ENCODE measurements around the gene SPDYE1. TPM values are rescaled to one million over a fixed set of nuclear protein-coding genes. Genes with fewer than 3 reads are reported as not detected.
"Not testable (repeated sequence)": the region's sequence is repeated elsewhere in the genome, so short reads cannot be mapped to it uniquely, and the experiment has no call there.

SPDYE1 gene
- total and polyA plus RNA-seq, 2 of the 13 experiments (the other 11 are each of a cell fraction or from before 2014, with no cell fraction given): not detected

DNA sequence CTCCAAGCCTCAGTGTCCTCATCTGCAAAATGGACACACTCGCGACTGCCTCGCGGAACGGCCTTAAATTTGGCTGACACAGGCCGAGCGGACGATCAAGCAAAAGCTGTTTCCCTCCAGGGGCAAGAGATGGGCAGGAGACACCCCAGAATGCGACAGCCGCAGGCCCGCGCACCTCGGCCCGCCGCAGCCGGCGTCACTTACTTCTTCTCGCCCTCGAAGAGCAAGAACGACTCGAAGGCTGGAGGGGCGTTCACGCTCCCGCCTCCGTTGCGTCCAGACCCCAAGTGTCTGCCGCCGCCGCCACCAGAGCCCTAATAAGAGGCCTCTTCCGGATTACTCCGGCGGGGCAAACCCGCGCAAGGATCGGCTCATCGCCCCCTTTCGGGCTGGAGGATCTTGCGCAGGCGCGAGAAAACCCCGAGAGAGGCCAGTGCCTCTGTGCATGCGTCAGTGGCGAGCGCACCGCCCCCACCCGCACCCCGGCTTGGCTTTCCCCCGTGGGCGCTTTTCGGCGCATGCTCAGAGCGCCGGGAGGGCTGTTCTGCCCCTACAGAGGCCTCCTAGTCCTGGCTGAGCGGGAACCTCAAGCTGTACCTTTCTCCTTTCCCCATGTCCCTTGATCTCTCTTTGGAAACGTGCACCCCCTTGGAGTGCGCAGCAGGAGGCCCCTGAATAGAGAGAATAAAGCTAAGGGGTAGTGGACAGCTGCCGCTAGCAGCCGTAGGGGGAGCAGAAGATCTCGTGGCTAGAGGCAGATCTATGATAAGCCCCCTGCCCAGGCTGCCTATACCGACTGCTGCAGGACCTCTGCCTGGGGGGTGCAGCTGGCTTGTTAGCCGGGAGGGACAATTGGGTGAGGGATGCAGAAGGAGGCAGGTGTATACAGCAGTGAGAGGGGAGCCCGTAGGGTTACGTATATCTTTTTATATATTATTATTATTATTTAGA is 21.4 kb downstream of the SPDYE1 start (continued):
- TF ChIP-seq SP5 (CRISPR knock-in tag; IDR thresholded peaks at IDR 0.05; ENCODE audit: borderline replicate concordance, low read depth) (peak; percentile 21; the same call in 1 of the 2 replicates), CBFB (CRISPR knock-in tag; IDR thresholded peaks at IDR 0.05) (peak; percentile 65; the same call in 1 of the 2 replicates), TGIF2 (CRISPR knock-in tag; IDR thresholded peaks at IDR 0.05) (0 out of 2 replicates have a peak, but pooled peaks have one; percentile 35), CCDC6 (CRISPR knock-in tag; IDR thresholded peaks at IDR 0.05) (peak; percentile 71), HNRNPLL (IDR thresholded peaks at IDR 0.05; ENCODE audit: low read depth, low read length, poor library complexity, severe bottlenecking) (peak; percentile 60), BCL6 (CRISPR knock-in tag; IDR thresholded peaks at IDR 0.05) (peak; percentile 45; the same call in 1 of the 2 replicates), POLR2AphosphoS5 (IDR thresholded peaks at IDR 0.05; ENCODE audit: low read depth, low read length) (peak; percentile 50), ZMAT3 (CRISPR knock-in tag; conservative IDR thresholded peaks at IDR 0.05) (0 out of 2 replicates have a peak, but pooled peaks have one; percentile 38), SMAD3 (CRISPR knock-in tag; IDR thresholded peaks at IDR 0.05) (peak; percentile 84; the same call in 1 of the 2 replicates), PHF8 (CRISPR knock-in tag; IDR thresholded peaks at IDR 0.05) (peak; percentile 92), SP1 (CRISPR knock-in tag; IDR thresholded peaks at IDR 0.05) (peak; percentile 38), PHF5A (CRISPR knock-in tag; IDR thresholded peaks at IDR 0.05; ENCODE audit: low read depth, unreplicated experiment) (peak; percentile 55)
- TF ChIP-seq, protein P1, sequence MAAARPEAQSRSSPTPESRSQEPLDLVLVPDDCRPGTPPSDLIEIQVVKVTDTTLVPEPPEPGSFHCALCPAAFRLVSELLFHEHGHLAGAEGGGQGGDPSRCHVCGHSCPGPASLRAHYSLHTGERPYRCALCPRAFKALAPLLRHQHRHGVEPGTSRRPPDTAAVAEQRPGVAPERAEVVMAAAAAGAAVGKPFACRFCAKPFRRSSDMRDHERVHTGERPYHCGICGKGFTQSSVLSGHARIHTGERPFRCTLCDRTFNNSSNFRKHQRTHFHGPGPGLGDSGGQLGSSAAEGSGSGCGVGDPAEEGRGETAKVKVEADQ (CRISPR knock-in tag; IDR thresholded peaks at IDR 0.05; ENCODE audit: borderline replicate concordance): peak; percentile 60; the same call in 1 of the 2 replicates
- TF ChIP-seq, protein P2, sequence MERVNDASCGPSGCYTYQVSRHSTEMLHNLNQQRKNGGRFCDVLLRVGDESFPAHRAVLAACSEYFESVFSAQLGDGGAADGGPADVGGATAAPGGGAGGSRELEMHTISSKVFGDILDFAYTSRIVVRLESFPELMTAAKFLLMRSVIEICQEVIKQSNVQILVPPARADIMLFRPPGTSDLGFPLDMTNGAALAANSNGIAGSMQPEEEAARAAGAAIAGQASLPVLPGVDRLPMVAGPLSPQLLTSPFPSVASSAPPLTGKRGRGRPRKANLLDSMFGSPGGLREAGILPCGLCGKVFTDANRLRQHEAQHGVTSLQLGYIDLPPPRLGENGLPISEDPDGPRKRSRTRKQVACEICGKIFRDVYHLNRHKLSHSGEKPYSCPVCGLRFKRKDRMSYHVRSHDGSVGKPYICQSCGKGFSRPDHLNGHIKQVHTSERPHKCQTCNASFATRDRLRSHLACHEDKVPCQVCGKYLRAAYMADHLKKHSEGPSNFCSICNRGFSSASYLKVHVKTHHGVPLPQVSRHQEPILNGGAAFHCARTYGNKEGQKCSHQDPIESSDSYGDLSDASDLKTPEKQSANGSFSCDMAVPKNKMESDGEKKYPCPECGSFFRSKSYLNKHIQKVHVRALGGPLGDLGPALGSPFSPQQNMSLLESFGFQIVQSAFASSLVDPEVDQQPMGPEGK (CRISPR knock-in tag; IDR thresholded peaks at IDR 0.05): peak; percentile 70
- TF ChIP-seq, protein P3, sequence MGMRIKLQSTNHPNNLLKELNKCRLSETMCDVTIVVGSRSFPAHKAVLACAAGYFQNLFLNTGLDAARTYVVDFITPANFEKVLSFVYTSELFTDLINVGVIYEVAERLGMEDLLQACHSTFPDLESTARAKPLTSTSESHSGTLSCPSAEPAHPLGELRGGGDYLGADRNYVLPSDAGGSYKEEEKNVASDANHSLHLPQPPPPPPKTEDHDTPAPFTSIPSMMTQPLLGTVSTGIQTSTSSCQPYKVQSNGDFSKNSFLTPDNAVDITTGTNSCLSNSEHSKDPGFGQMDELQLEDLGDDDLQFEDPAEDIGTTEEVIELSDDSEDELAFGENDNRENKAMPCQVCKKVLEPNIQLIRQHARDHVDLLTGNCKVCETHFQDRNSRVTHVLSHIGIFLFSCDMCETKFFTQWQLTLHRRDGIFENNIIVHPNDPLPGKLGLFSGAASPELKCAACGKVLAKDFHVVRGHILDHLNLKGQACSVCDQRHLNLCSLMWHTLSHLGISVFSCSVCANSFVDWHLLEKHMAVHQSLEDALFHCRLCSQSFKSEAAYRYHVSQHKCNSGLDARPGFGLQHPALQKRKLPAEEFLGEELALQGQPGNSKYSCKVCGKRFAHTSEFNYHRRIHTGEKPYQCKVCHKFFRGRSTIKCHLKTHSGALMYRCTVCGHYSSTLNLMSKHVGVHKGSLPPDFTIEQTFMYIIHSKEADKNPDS (CRISPR knock-in tag; IDR thresholded peaks at IDR 0.05): peak; percentile 71; the same call in 1 of the 2 replicates
- TF ChIP-seq, protein P4, sequence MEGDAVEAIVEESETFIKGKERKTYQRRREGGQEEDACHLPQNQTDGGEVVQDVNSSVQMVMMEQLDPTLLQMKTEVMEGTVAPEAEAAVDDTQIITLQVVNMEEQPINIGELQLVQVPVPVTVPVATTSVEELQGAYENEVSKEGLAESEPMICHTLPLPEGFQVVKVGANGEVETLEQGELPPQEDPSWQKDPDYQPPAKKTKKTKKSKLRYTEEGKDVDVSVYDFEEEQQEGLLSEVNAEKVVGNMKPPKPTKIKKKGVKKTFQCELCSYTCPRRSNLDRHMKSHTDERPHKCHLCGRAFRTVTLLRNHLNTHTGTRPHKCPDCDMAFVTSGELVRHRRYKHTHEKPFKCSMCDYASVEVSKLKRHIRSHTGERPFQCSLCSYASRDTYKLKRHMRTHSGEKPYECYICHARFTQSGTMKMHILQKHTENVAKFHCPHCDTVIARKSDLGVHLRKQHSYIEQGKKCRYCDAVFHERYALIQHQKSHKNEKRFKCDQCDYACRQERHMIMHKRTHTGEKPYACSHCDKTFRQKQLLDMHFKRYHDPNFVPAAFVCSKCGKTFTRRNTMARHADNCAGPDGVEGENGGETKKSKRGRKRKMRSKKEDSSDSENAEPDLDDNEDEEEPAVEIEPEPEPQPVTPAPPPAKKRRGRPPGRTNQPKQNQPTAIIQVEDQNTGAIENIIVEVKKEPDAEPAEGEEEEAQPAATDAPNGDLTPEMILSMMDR (CRISPR knock-in tag; IDR thresholded peaks at IDR 0.05): peak; percentile 96
- not testable (repeated sequence) for TF ChIP-seq SP1 (IDR thresholded peaks at IDR 0.05)
- TF ChIP-seq, protein P5, sequence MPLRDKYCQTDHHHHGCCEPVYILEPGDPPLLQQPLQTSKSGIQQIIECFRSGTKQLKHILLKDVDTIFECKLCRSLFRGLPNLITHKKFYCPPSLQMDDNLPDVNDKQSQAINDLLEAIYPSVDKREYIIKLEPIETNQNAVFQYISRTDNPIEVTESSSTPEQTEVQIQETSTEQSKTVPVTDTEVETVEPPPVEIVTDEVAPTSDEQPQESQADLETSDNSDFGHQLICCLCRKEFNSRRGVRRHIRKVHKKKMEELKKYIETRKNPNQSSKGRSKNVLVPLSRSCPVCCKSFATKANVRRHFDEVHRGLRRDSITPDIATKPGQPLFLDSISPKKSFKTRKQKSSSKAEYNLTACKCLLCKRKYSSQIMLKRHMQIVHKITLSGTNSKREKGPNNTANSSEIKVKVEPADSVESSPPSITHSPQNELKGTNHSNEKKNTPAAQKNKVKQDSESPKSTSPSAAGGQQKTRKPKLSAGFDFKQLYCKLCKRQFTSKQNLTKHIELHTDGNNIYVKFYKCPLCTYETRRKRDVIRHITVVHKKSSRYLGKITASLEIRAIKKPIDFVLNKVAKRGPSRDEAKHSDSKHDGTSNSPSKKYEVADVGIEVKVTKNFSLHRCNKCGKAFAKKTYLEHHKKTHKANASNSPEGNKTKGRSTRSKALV (CRISPR knock-in tag; IDR thresholded peaks at IDR 0.05): 0 out of 2 replicates have a peak, but pooled peaks have one; percentile 52
